Raji (cell line): Measurements from ENCODE around the gene GNB1L.

Source experiments
- POLR2A ChIP-seq: IDR thresholded peaks from 2 replicates; pipeline ENCODE4 v1.6.1; 2011; ENCODE audit warnings: low read depth, low read length, control low read depth; ENCODE audit not compliant: insufficient read depth

The GNB1L gene

GRCh38 chr22:19734837-19735382 lies 119.8 kb downstream of the GNB1L start:
- no peak for TF ChIP-seq POLR2A

- no peak for TF ChIP-seq POLR2A
Observed at GRCh38 chr22:19734163-19734562, 120.5 kb downstream of the GNB1L start.

- no peak for TF ChIP-seq POLR2A
Observed at GRCh38 chr22:19733755-19734154, 120.9 kb downstream of the GNB1L start.
